ENCODE data around the gene PKHD1.

DNA sequence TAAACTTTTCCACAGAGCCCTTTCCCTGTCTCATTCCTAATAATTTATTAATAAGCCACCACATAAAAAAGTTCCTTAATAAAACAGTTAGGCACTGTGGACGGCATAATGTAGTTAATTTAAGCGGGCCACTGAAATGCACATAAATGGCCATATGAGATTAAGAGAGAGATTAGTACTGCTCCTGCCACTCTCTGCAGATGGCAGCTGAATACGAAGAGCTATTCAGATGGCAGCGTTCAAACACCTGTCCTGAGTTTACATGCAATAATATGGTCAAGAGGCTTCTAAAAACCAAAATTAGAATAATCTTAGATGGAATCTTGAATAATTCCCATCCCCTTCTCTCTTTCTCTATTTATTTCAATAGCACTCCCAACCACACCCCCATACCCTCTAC, 461.8 kb downstream of the PKHD1 start:
- TF ChIP-seq EP300 (IDR thresholded peaks at IDR 0.05; ENCODE audit: borderline replicate concordance), result no peak
- TF ChIP-seq CREB1 (IDR thresholded peaks at IDR 0.05; ENCODE audit: low read depth), result no peak
- no peak for TF ChIP-seq TEAD4 (IDR thresholded peaks at IDR 0.05)
- no peak for TF ChIP-seq REST (IDR thresholded peaks at IDR 0.05; ENCODE audit: low read depth)
- TF ChIP-seq, protein P1, sequence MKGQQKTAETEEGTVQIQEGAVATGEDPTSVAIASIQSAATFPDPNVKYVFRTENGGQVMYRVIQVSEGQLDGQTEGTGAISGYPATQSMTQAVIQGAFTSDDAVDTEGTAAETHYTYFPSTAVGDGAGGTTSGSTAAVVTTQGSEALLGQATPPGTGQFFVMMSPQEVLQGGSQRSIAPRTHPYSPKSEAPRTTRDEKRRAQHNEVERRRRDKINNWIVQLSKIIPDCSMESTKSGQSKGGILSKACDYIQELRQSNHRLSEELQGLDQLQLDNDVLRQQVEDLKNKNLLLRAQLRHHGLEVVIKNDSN (IDR thresholded peaks at IDR 0.05), result no peak
- no peak for TF ChIP-seq RAD21 (IDR thresholded peaks at IDR 0.05; ENCODE audit: low read depth)
- TF ChIP-seq CEBPB (IDR thresholded peaks at IDR 0.05), result no peak
- no peak for TF ChIP-seq YY1 (IDR thresholded peaks at IDR 0.05; ENCODE audit: low read depth)
- TF ChIP-seq TCF12 (IDR thresholded peaks at IDR 0.05; ENCODE audit: low read depth), result no peak
- no peak for TF ChIP-seq ZBTB7A (IDR thresholded peaks at IDR 0.05; ENCODE audit: low read depth)
- TF ChIP-seq, protein P2, sequence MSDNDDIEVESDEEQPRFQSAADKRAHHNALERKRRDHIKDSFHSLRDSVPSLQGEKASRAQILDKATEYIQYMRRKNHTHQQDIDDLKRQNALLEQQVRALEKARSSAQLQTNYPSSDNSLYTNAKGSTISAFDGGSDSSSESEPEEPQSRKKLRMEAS (IDR thresholded peaks at IDR 0.05), result no peak
- no peak for TF ChIP-seq FOXM1 (IDR thresholded peaks at IDR 0.05; ENCODE audit: borderline replicate concordance, low read depth)

Measured in Ishikawa (cell line).